MG63 (cell line): Measurements from ENCODE around the gene TAF5L. TPM values are rescaled to one million over a fixed set of nuclear protein-coding genes. Genes with fewer than 3 reads are reported as not detected.

Experiments used
- total RNA-seq: library from RNA; depleted of rRNA; stranded (reverse); fragments of >200 nt; shearing (Covaris generic); gene quantifications from 2 replicates; pipeline ENCODE4 v1.2.3, GENCODE V29; 2014; ENCODE audit warnings: low replicate concordance; rRNA removed

TAF5L gene
- total RNA-seq, 1 experiment from 2014 or later: 26.9 TPM

Other genes starting within 250 kb of the TAF5L start
- gene ACTA1, start 192.0 kb downstream of the TAF5L start, total RNA-seq: not detected in 2 replicates
- gene NUP133, start 117.8 kb downstream of the TAF5L start, total RNA-seq: 28.1 and 28.3 TPM in 2 replicates
- 34.2 and 38.4 TPM in 2 replicates for gene ABCB10, start 67.4 kb downstream of the TAF5L start, total RNA-seq
- gene URB2, start 125 bp upstream of the TAF5L start, total RNA-seq: 19.8 and 21.3 TPM in 2 replicates